Tibial nerve (tissue), 4 donors: ENCODE results near the gene TAS2R10. TPM values are rescaled to one million over a fixed set of nuclear protein-coding genes. Genes with fewer than 3 reads are reported as not detected.

Experiments
- DNase-seq, 2 donors: peaks; one replicate each; pipeline ENCODE4 v3.0.0-alpha.2; 2019; ENCODE audit warnings: low spot score in 2 of 2
- H3K27ac ChIP-seq, 4 donors: fragments of 200-600 bp; sonication (generic) in 3 of 4; one replicate each; pipeline ENCODE4 v1.5.1; 2017 to 2019; ENCODE audit warnings: mild to moderate bottlenecking in 1 of 4
- H3K27me3 ChIP-seq, 2 donors: fragments of 200-600 bp; sonication (generic) in 1 of 2; one replicate each; pipeline versions ENCODE4 v1.5.1 to v1.6.0; 2017 to 2019
- H3K36me3 ChIP-seq, 3 donors: fragments of 200-600 bp; sonication (generic); one replicate each; pipeline ENCODE4 v1.5.1; 2018 to 2019
- H3K4me1 ChIP-seq, 4 donors: fragments of 200-600 bp; sonication (generic) in 3 of 4; one replicate each; pipeline ENCODE4 v1.5.1; 2017 to 2019
- H3K4me3 ChIP-seq, 4 donors: fragments of 200-600 bp; sonication (generic) in 3 of 4; one replicate each; pipeline ENCODE4 v1.5.1; 2017 to 2019; ENCODE audit warnings: mild to moderate bottlenecking in 1 of 4, moderate library complexity in 1 of 4
- H3K9me3 ChIP-seq, 4 donors: fragments of 200-600 bp; sonication (generic) in 3 of 4; one replicate each; pipeline ENCODE4 v1.5.1; 2017 to 2019
- EP300 ChIP-seq, 2 donors: sonication (generic); formaldehyde crosslinking; IDR thresholded peaks; one replicate each; pipeline ENCODE4 v1.6.1; 2017; ENCODE audit warnings: antibody characterized with exemption in 2 of 2, mild to moderate bottlenecking in 1 of 2
- POLR2A ChIP-seq, 2 donors: fragments of 450-650 bp; IDR thresholded peaks; one replicate each; pipeline ENCODE4 v1.6.1; 2017; ENCODE audit warnings: antibody characterized with exemption in 2 of 2, mild to moderate bottlenecking in 2 of 2, moderate library complexity in 2 of 2
- WGBS, 2 donors: methylation state at CpG; one replicate each; pipeline ENCODE4 v1.1.5; 2018; 5-methylcytosine and 5-hydroxymethylcytosine counted together
- total RNA-seq, 4 donors: library from RNA; depleted of rRNA; stranded (reverse); fragments of >200 nt; gene quantifications; one replicate each; pipeline ENCODE4 v1.1.0, GENCODE V29; 2016
- TF ChIP-seq, protein P1 (sequence below), 5 experiments: fragments of 200-600 bp in 3 of 5; fragments of 450-650 bp in 2 of 5; sonication (generic) in 3 of 5; IDR thresholded peaks; one replicate each; pipeline ENCODE4 v1.5.1; 2016 to 2019; ENCODE audit warnings: antibody characterized with exemption in 5 of 5, mild to moderate bottlenecking in 3 of 5, moderate library complexity in 2 of 5

Gene TAS2R10
- total RNA-seq, 4 donors from 2014 or later = 0.59 to 1.7 (median 1.5) TPM; not detected in 1

DNA sequence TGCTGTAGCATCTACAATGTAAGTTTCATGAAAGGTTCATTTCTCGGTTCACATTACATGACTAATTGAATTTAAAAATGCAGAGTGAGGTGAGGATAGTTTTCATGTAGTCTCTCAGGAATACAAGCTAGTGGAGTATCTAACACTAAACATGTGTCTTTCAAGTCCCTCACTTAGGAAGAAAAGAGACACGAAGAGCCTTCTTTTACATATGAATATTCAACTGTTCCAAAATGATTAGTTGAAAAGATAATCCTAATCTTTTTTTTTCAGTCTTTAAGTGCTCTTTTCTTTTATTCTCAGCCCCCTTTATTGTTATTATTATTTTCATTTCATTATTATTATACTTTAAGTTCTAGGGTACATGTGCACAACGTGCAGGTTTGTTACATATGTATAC, 12.3 kb upstream of the TAS2R10 start:
- Histone ChIP-seq H3K4me1 (no peaks in the 10 kb centered on the region), H3K27ac (no peak overlapping the region), H3K4me3 (no peak overlapping the region), H3K27me3 (no peaks in the 10 kb centered on the region), H3K36me3 (peaks cover 0 to 20% (median 0%) of the 10 kb centered on the region in 3 donors), H3K9me3 (peaks cover 0 to 6% (median 0%) of the 10 kb centered on the region in 4 donors)
- WGBS, 2 donors = 82 to 92% methylated on average over 3 of the region's 3 CpGs
- no peak for DNase-seq
- TF ChIP-seq, protein P1, sequence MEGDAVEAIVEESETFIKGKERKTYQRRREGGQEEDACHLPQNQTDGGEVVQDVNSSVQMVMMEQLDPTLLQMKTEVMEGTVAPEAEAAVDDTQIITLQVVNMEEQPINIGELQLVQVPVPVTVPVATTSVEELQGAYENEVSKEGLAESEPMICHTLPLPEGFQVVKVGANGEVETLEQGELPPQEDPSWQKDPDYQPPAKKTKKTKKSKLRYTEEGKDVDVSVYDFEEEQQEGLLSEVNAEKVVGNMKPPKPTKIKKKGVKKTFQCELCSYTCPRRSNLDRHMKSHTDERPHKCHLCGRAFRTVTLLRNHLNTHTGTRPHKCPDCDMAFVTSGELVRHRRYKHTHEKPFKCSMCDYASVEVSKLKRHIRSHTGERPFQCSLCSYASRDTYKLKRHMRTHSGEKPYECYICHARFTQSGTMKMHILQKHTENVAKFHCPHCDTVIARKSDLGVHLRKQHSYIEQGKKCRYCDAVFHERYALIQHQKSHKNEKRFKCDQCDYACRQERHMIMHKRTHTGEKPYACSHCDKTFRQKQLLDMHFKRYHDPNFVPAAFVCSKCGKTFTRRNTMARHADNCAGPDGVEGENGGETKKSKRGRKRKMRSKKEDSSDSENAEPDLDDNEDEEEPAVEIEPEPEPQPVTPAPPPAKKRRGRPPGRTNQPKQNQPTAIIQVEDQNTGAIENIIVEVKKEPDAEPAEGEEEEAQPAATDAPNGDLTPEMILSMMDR (IDR thresholded peaks at IDR 0.05) = no peak
- TF ChIP-seq POLR2A (IDR thresholded peaks at IDR 0.05) (no peak), EP300 (IDR thresholded peaks at IDR 0.05) (no peak)

DNA sequence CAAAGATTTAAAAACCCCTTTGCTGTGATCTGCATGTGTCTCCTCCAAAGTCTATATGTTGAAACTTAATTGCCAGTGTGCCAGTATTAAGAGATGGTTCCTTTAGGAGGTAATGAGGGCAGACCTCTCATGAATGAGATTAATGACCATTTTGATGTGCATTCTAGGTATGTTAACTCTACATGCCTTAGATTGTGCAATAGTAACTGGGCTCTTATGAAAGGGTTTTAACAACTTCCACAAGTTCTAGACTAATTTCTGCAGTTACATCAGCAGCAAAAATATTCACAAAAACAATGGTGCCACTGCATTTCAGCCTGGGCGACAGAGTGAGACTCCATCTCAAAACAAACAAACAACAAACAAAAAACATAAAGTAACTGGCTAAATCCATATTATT, 3.8 kb upstream of the TAS2R10 start:
- Histone ChIP-seq H3K4me3 (no peak overlapping the region), H3K27ac (no peak overlapping the region), H3K36me3 (no peaks in the 10 kb centered on the region), H3K9me3 (no peaks in the 10 kb centered on the region), H3K27me3 (no peaks in the 10 kb centered on the region), H3K4me1 (no peaks in the 10 kb centered on the region)
- DNase-seq = no peak
- 90 to 94% methylated on average over 1 of the region's 1 CpG for WGBS, 2 donors
- TF ChIP-seq POLR2A (IDR thresholded peaks at IDR 0.05) (no peak), EP300 (IDR thresholded peaks at IDR 0.05) (no peak)
- TF ChIP-seq, protein P1 (IDR thresholded peaks at IDR 0.05) = no peak

DNA sequence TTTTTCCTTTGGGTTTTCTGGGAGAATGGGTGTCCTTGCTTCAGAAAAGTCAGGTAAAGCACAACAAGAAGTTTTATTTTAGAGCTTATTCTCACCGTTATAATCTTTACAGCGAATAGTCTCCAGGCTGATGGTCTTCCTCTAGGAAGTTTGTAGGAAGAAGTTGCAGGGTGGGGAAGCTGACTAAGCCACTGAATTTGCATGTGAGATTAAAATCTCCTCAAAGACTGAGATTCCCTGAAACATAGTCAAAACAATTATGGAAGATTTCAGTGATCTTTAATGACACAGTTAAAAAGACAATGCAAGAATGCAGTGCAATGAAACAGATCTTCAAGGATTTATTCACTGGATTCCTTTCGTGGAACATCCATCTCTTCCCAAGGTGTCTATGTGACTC, 1.2 kb downstream of the TAS2R10 start:
- DNase-seq = no peak
- no peak overlapping the region for H3K4me3 ChIP-seq
- no peaks in the 10 kb centered on the region for H3K27me3 ChIP-seq
- 90 to 94% methylated on average over 3 of the region's 3 CpGs for WGBS, 2 donors
- TF ChIP-seq EP300 (IDR thresholded peaks at IDR 0.05) (no peak), POLR2A (IDR thresholded peaks at IDR 0.05) (no peak)
- TF ChIP-seq, protein P1 (IDR thresholded peaks at IDR 0.05) = no peak
- H3K9me3 ChIP-seq = no peaks in the 10 kb centered on the region
- H3K4me1 ChIP-seq = no peaks in the 10 kb centered on the region
- no peak overlapping the region for H3K27ac ChIP-seq
- H3K36me3 ChIP-seq = no peaks in the 10 kb centered on the region

DNA sequence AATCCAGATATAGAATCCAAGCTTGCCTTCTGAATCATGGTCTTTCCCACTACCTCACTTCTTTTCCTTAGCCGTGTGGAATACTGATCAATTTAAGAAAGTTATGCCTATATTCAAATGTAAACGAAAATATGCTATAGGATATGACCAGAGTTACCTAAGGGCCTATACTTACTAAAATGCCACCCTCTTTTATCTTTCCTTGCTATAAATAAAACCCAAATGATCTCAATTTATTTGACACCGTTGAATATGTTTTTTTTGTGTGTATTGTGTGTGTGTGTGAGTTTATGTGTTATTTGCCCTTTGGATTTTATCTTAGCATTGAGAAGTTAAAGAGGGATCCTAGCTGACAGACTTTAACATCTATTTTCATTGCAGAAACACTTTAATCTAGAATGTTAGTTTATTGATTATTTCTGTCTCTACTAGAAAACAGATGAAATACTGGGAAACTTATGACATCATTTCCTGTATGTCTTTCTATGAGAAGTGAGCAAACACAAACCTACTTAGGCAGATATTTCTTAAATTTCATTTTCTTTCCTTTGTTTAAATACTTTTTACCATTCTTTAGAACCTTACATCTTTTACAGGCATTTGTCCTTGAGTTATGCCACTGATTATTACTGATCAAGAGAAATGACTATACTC, 14.1 kb downstream of the TAS2R10 start:
- H3K27ac ChIP-seq = no peak overlapping the region
- H3K4me1 ChIP-seq = no peaks in the 10 kb centered on the region
- H3K4me3 ChIP-seq = no peak overlapping the region
- H3K27me3 ChIP-seq = no peaks in the 10 kb centered on the region
- no peaks in the 10 kb centered on the region for H3K36me3 ChIP-seq
- TF ChIP-seq EP300 (IDR thresholded peaks at IDR 0.05) = no peak
- TF ChIP-seq, protein P1 (IDR thresholded peaks at IDR 0.05) = no peak
- no peak for TF ChIP-seq POLR2A (IDR thresholded peaks at IDR 0.05)
- peaks cover 0 to 9% (median 3%) of the 10 kb centered on the region in 4 donors for H3K9me3 ChIP-seq
- 82 to 86% methylated on average over 3 of the region's 3 CpGs for WGBS, 2 donors
- DNase-seq = no peak

DNA sequence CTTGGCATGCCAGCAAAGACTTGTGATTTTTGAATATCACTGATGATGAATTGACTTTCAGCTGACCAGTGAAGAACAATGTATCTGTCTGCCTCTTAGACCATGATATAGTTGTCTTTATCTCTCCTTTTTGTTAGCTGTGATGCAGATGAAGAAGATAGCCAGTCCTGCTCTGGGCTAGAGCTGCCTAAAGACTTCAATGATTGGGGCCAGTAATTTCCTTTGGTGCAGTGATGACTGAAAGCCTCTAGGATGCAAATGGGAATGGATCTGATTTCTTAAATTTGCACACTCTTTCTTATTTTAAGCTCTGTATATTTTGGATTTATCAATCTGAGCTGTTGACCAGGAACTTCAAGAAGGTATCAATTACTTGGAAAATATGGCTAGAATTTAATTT, 16.1 kb downstream of the TAS2R10 start, which contains the start of gene TAS2R9:
Gene TAS2R9 (minus strand): TSS at position 101 of the 400 bp plus-strand sequence. CDS start 93 bp downstream, at position 8.
- Histone ChIP-seq H3K36me3 (no peaks in the 10 kb centered on the region), H3K27me3 (no peaks in the 10 kb centered on the region), H3K4me1 (no peaks in the 10 kb centered on the region), H3K4me3 (no peak within 1 kb of the TSS), H3K27ac (no peak within 1 kb of the TSS), H3K9me3 (peaks cover 0 to 6% (median 2%) of the 10 kb centered on the region in 4 donors)
- TF ChIP-seq, protein P1 (IDR thresholded peaks at IDR 0.05) = no peak
- TF ChIP-seq POLR2A (IDR thresholded peaks at IDR 0.05) (no peak), EP300 (IDR thresholded peaks at IDR 0.05) (no peak)
- DNase-seq = no peak
